GM12801 (cell line): Measurements from ENCODE around the gene CCDC141.

Experiments
- CTCF ChIP-seq: IDR thresholded peaks from one replicate; pipeline ENCODE4 v1.5.1; 2011; ENCODE audit warnings: control low read depth; ENCODE audit not compliant: insufficient read length; ENCODE audit errors: extremely low read depth

Gene CCDC141

GRCh38 chr2:179024445-179024844, 25.5 kb downstream of the CCDC141 start:
- TF ChIP-seq CTCF = no peak

GRCh38 chr2:179022685-179023084, 27.3 kb downstream of the CCDC141 start:
- no peak for TF ChIP-seq CTCF

GRCh38 chr2:179021258-179021657, 28.7 kb downstream of the CCDC141 start:
- no peak for TF ChIP-seq CTCF

- no peak for TF ChIP-seq CTCF
Observed at GRCh38 chr2:179020156-179020750, 29.7 kb downstream of the CCDC141 start.

- no peak for TF ChIP-seq CTCF
Observed at GRCh38 chr2:179019260-179019659, 30.7 kb downstream of the CCDC141 start.

GRCh38 chr2:179017773-179018357, 32.1 kb downstream of the CCDC141 start:
- no peak for TF ChIP-seq CTCF

- no peak for TF ChIP-seq CTCF
Observed at GRCh38 chr2:179005976-179006375, 44.0 kb downstream of the CCDC141 start.
